Activated CD4-positive, alpha-beta T cell treated with anti-CD3 and anti-CD28 coated beads, Interleukin-2, amount 50 U/mL, for 24 hours (primary cell): ENCODE results near the gene CCDC187.

Source experiments
- DNase-seq, 2 donors: peaks; one replicate each; pipeline ENCODE4 v3.0.0-alpha.2; 2020; ENCODE audit warnings: low read depth in 1 of 2, low spot score in 1 of 2

CCDC187 gene

DNA sequence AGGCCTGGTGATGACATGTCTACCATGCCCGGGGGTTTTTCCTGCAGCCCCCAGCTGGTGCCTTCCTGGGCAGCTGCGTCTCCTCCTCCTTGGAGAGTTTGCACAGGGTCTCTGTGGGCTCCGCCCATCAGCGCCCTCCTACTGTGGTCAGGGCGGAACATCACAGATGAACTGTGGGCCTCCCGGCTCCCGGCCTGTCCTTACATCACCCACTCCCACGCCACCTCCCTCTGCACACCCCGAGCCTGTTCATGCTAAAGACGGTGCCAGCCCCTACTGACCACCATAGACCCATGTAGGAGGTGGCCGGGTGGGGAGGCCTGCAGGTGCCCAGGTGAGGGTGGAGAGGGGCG lies 36.0 kb upstream of the CCDC187 start:
- DNase-seq, result no peak

DNA sequence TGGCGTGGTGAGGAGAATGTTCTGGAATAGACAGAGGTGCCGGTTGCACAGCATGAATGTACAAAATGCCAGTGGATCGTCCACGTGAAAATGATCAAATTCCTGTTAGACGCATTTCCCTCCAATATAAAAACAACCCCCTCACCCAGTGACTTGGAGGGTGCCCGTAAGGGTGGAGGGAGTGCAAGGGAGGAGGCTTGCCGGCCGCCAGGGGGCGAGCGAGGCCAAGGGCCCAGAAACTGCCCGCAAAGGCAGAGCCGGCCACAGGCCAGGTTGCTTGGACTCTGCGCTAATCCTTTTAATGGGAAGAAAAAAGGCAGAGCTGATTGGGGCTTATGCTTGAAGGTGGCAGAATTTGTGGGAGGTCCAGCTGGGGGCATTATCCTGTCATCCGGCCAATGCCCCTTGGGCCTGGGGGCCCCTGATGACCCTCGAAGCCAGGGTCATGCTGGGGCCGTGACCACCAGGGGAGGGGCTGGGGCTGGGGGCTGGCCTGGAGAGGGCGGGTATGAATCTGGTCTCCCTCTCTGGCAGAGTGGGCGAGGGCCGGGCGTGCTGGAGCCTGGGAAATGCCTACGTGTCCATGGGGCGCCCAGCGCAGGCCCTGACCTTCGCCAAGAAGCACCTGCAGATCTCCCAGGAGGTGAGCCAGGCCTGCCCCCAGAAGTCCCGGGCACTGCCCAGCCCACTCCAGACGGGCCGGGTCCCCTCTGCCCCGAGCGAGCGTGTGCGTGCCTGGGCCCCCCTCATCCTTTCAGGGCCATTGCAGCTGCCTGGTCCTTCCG lies 35.5 kb upstream of the CCDC187 start:
- no peak for DNase-seq

DNA sequence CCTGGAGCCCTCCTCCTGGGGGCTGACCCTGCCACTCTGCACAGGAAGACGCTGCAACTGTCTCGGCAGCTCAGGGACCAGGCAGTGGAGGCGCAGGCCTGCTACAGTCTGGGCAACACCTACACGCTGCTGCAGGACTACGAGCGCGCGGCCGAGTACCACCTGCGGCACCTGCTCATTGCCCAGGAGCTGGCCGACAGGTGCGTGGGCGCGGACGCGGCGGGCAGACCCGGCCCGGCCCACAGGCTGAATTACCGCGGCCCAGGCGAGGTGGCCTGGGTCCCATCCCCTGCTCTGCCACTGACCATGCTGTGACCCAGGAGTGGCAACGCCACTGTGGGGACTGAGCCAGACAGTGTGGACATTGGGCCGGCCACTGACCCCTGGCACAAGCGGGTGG lies 34.6 kb upstream of the CCDC187 start:
- DNase-seq, result no peak

DNA sequence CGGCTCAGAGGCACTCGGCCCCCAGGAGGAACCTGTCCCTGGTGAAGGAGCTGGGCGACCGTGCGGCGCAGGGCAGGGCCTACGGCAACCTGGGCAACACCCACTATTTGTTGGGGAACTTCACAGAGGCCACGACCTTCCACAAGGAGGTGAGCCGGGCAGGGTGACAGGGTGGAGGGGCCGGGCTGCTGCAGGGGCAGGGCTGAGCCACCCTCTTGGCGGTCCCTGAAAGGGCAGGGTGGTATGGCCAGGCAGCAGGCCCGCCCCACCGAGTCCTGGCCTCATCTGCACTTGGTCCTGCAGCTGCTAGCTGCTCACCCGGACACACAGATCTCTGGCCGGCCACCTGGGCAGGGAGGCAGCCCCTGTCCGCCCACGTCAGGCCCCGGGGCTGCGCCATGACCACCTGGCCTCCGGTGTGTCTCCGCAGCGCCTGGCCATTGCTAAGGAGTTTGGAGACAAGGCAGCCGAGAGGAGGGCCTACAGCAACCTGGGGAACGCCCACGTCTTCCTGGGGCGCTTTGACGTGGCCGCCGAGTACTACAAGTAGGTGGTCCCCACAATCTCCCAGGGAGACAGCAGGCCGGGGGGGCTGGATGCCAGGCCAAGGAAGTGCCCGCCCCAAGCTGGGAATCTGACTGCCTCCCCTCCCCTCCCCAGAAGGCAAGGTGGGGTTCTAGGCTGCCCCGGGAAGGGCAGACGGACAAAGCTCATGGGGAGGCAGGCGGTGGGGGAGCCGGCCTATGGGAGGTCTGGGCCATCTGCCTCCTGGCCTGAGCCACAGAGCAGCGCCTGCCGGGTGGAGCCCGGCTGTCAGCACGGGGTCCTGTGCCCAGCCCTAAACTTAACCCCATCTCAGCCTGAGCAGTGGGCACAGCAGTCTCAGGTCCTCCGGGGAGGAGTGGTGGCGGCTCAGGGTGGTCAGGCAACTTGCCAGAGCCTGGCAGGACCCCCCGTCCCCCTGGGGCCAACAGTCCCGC lies 33.8 kb upstream of the CCDC187 start:
- no peak for DNase-seq

DNA sequence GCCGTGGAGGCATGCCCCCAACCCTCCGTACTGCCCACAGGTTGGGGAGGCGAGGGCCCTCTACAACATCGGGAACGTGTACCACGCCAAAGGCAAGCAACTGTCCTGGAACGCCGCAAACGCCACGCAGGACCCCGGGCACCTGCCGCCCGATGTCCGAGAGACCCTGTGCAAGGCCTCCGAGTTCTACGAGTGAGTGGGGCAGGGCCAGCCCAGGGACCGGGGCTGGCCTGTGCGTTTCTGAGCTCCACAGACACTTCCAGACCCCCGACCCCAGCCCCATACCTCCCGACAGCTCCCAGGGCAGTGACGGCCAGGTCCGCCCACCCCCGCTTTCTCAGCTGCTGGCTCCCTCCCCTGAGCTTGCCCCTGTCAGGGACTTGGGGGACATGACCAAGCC lies 33.0 kb upstream of the CCDC187 start:
- no peak for DNase-seq

DNA sequence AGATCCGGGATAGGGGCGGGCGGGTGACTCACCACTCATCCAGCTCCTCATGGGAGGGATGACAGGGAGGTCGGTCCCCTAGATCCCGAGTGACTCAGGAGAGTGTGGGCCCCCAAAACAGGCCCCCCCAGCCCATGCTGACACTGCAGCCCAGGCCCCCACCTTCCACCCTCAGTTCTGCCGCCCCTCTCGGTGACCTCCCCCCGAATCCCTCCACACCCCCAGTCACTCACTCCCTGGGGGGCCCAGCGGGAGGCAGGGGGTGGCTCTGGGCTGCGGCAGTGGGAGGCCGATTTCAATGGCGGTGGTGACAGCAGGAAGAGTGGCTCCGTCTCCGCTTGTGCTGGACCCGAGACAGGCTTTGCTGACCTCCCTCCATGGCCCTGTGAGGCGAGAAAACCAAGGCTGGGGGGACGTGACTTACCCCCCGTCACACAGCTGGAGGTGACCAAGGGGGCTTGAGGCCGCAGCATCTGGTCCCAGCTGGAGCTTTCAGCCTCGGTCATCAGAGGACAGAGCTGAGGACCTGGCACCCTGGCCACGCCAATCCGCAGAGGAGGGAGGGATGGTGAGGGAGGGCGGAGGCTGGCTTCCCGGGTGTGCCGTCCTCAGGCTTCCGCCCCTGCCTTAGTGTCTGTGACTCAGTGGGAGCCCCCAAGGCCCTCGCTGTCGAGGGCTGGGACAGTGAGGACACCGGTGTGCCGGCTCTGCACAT lies 32.4 kb upstream of the CCDC187 start:
- no peak for DNase-seq

DNA sequence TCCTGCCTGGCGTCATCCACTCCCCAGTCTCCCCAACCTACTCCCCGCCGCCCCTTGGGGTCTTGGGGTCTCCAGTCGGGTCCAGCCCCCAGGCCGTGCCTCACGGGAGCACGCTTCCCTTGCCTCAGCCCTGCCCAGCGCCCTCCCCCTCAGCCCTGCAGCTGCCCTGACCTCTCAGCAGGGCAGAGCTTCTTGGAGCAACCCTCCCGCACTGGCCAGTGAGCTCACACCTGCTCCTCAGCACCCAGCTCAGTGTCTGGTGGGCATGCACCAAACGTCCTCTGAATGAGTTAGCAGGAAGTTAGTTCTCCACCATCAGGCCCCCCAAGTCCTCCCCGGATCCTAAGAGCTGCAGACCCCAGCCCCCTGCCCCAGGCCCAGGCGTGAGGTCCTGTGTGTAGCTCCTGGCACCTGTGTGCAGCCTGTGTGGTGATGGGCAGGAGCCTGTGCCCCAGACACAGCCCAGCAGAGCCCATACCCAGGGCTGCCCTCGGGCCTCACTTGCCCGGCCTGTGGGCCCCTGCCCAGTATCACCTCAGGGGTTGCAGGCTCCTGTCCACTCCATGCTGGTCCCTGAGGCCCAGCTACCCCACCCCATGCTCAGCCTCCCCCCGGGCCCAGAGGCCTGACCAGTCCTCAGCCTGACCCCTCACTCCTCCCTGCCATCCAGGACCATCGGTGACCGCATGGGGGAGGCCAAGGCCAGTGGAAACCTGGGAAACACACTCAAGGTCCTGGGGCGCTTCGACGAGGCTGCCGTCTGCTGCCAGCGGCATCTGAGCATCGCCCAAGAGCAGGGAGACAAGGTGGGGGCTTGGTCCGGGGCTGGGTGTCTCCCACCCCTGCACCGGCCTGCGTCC lies 31.6 kb upstream of the CCDC187 start:
- no peak for DNase-seq

DNA sequence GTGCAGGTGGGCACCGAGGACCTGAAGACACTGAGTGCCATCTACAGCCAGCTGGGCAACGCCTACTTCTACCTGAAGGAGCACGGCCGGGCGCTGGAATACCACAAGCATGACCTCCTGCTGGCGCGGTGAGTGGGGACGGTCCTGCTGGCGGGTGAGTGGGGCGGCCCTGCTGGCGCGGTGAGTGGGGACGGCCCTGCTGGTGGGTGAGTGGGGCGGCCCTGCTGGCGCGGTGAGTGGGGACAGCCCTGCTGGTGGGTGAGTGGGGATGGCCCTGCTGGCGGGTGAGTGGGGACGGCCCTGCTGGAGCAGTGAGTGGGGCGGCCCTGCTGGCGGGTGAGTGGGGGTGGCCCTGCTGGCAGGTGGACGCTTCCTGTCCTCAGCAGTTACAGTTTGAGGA lies 30.6 kb upstream of the CCDC187 start:
- DNase-seq, result no peak

DNA sequence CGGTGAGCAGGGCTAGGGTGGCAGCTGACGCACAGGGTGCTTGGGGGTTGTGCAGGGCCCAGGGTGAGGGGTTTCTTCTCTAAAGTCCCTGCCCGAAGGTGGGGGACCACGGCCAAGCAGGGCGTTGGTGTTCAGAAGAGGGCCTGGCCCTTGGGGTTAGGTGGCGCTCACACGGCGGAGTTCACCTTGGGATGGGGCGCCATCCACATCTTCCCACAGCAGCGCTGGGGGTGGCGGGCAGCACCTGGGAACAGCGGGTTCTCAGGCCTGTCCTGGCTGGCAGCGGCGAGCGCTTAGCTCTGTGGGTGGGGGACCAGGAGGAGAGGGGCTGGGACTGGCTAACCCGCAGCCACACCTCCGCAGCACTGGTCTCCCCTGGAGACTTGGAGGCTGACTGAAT lies 29.6 kb upstream of the CCDC187 start:
- DNase-seq, result no peak

DNA sequence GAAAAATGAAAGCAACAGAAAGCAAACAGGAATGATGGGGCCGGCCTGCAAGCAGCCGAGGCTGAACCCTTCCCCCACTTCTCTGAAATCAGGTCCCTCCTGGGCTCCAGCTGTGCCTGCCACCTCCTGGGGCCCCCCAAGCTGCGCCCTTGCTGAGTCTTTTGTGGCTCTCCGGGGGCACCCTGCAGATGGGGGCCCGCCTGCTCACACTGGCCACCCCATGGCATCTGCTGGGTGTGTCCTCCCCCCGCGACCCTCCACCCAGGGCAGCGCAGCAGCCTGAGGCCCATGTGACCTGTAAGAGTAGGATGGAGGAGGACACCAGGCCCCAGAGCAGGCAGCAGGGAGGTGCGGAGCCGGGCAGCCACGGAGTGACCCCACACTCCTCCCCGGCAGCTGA lies 29.2 kb upstream of the CCDC187 start:
- no peak for DNase-seq

DNA sequence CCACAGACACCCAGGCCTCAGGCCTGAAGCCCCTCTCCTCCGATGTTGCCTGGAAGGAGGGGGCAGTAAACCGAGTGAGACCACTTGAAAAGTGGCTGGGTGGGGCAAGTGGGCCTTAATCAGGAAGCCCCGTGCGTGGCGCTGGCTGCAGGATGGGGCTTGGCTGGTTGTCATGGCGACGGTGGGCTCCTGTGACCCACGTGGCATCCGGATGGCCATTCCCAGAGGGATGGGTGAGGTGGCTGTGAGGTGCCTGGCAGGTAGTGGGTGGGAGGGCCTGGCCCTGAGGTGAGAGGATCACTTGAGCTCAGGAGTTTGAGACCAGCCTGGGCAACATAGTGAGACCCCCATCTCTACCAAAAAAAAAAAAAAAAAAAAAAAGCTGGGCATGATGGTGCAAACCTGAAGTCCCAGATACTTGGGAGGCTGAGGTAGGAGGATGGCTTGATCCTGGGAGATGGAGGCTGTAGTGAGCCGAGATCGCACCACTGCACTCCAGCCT lies 28.6 kb upstream of the CCDC187 start:
- no peak for DNase-seq

DNA sequence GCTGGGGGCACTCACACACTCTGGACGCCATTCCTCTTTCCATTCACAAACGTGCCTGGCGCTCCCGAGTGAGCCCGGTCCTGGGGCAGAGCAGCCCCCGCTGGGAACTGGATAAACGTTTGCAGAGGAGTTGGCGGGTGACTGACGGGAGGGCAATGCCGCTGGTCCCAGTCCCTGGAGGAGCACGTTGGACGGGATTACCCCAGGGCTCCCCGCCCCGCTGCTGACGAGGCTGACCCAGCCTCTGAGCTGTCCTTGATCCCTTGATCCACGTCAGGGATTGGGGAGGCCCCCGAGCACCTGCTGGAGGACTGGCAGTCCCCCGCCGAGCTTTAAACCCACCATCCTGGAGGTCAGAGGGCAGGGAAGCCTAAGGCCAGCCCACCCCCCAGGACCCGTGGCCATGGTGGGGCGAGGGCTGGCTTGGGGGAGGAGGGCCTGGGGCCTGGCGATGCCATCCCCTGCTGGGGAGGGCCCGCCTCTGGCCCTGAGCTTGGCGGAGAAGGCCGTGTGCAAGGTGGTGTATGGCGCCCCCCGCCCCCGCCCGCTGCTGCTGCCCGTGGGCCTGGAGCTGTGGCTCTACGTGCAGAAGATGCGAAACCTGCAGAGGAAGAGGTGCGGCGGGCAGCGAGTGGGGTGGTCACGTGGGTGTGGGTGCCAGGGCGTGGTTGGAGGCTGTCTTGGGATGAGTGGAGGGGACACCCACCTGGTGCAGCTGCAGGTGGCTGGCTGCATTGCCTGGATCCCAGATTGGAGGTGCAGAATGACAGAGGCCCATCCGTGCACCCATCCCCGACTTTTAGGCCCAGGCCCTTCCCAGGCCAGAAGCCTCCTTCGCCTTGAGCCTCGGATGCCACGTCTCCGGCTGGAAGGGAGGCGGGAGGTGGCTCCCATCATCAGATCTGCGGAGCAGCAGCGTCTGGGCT lies 27.9 kb upstream of the CCDC187 start:
- no peak for DNase-seq

DNA sequence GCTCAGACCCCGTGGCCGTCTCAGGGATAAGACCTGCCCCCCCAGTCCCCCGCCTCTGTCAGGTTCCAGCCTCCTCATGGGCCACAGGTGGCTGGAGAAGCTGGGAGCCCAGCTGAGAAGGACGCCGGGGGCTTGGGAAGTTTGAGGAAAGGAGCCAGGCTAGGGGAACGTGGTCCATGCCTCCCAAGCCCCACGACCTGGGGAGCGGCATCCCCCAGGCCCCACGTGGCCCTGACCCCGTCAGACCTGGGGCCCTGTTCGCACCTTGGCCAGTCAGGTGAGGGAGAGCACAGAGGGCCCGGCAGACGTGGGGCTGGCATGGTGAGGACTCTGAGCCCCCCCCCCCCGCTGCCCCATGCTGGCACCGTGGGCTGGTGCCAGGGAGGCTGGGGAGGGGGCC lies 27.1 kb upstream of the CCDC187 start:
- no peak for DNase-seq

DNA sequence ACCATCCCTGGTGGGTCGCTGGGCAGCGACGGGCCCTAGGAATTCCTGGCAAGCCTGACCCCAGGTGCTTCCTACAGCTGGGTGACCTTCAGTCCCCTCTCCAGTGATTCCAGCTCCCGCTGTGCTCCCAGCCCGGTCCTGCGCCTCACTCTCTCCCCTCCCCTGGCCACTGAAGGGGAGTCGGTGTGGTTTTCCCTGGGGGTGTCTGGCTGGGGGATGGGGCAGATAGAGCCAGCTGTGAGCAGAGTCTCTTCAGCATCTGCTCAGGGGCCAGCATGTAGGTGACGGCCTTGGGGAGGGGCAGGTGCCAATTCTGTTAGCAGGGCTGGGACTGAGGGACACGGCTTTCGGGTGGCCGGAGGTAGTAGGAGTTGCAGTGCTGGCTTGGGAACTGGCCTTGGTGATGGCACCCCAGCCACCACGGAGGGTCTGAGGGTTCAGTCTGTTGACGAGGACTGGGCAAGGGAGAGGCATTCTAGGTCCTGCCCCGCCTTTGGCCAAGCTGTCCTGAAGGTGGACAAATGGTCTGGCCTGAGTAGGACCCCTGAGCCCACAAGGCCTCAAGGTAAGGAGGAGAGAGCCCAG lies 26.6 kb upstream of the CCDC187 start:
- no peak for DNase-seq

DNA sequence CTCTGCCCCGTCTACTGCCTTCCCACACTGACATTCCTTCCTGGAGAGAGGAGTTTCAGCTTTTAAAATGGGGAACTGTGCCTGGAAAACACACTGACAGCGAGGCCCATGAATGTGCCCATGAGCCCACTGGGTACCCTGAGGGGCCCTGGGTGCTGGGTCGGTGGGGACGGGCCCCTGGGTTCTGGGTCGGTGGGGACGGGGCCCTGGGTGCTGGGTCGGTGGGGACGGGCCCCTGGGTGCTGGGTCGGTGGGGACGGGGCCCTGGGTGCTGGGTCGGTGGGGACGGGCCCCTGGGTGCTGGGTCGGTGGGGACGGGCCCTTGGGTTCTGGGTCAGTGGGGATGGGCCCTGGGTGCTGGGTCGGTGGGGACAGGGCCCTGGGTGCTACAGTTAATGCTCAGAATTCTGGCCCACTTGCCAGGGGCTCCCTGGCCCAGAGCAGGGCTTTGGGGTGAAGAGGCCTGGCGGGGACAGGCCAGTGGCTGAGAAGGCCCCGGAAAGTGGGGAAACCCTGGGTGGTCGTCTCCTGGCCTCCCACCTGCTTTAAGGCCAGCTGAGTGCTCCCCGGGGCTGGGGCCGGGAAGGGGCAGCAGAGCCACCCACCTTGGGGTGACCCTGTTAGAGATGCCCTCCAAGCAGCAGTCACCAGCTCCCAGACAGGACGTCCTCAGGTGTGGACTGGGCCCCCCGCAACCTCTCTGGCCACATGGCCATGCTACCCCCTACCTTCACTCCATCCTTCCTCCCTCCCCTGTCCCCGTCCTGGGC lies 25.9 kb upstream of the CCDC187 start:
- no peak for DNase-seq

DNA sequence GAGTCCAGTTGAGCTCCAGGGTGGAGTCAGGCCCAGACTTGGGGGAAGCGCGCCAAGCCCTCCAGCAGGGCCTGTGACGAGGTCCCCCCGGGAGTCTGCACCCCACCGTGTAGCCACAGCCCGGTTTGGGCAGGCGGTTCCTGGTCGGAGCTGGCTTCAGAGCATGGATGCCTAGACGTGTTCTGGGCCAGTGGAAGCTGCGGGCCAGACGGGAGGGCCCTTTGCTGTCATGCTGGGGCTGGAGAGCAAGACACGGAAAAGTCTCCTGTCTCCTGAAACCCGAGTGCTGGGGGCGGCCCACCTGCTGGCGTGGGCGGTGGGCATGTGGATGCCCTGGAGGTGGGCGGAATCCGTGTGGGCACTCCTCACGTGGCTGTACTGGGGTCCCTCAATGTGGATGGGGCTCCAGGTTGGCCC lies 25.3 kb upstream of the CCDC187 start:
- DNase-seq, result no peak

DNA sequence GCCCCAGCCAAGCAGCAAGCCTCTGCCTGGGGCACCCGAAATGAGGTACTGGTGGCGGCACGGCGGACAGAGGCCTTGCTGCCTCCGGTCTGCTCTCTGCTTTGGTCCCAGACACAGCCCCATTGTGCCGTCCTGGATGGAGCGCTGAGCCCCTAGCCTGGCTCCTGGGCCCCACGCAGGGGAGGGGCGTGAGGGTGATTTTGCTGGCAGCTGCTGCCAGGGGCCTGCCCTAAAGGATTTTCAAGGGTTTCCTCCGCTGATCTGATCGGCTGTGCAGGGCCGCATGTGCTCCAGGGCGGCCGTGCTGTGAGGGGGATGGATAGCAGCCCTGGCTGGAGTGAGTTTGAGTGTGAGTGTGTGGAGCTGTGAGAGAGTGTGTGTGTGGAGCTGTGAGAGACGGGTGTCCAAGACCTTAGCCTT lies 24.7 kb upstream of the CCDC187 start:
- DNase-seq, result no peak

DNA sequence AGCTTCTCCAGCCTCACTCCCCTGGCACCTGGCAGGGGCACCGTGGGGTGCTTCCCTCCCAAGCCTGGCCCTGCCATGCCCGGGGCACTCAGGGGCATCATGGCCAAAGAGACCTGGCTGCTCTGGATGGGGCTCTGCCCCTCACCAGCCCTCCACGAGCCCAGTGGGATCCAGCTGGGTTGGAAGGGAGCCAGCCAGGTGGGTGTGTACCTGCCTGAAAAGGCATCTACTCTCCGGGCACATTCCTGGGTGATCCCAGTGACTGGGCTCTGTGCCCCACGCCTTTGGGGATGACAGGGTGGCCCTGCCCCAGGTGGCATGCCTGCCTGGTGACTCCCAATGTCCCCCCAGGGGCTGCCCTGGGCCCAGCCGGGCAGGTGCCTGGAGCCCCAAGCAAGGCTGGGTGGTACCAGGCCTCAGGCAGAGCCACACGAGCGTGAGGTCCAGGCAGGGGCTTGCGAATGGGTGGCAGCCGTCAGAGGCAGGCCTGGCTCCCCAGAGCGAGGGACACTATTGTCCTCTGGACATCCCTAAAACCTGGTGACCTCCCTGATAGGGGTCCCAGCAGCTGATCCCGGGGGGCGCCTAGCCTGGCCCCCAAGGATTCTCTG lies 24.2 kb upstream of the CCDC187 start:
- no peak for DNase-seq
